ENCODE results near the gene FAM168B.

Gene FAM168B

GRCh38 chr2:131039908-131040660 is 53.2 kb downstream of the FAM168B start:
- peak; percentile 50 for DNase-seq (ENCODE audit: low spot score)

- DNase-seq (ENCODE audit: low spot score) = no peak
Observed at GRCh38 chr2:131039535-131039907, 53.7 kb downstream of the FAM168B start.

- DNase-seq (ENCODE audit: low spot score) = no peak
Observed at GRCh38 chr2:131039101-131039440, 54.2 kb downstream of the FAM168B start.

GRCh38 chr2:131038258-131039100 is 54.8 kb downstream of the FAM168B start:
- no peak for DNase-seq (ENCODE audit: low spot score)

GRCh38 chr2:131037398-131038257 is 55.6 kb downstream of the FAM168B start:
- no peak for DNase-seq (ENCODE audit: low spot score)

GRCh38 chr2:131036696-131037397 is 56.4 kb downstream of the FAM168B start:
- no peak for DNase-seq (ENCODE audit: low spot score)

- no peak for DNase-seq (ENCODE audit: low spot score)
Observed at GRCh38 chr2:131036269-131036668, 57.0 kb downstream of the FAM168B start.

GRCh38 chr2:131035826-131036231 is 57.4 kb downstream of the FAM168B start:
- DNase-seq (ENCODE audit: low spot score) = no peak

GRCh38 chr2:131035112-131035825 is 58.0 kb downstream of the FAM168B start:
- no peak for DNase-seq (ENCODE audit: low spot score)

GRCh38 chr2:131034122-131035051 is 58.9 kb downstream of the FAM168B start:
- DNase-seq (ENCODE audit: low spot score) = peak; percentile 46

- DNase-seq (ENCODE audit: low spot score) = no peak
Observed at GRCh38 chr2:131033786-131034121, 59.5 kb downstream of the FAM168B start.

GRCh38 chr2:131032393-131032836 is 60.8 kb downstream of the FAM168B start:
- no peak for DNase-seq (ENCODE audit: low spot score)

- no peak for DNase-seq (ENCODE audit: low spot score)
Observed at GRCh38 chr2:131031875-131032274, 61.4 kb downstream of the FAM168B start.

- DNase-seq (ENCODE audit: low spot score) = no peak
Observed at GRCh38 chr2:131031431-131031841, 61.8 kb downstream of the FAM168B start.

- DNase-seq (ENCODE audit: low spot score) = no peak
Observed at GRCh38 chr2:131030478-131030971, 62.7 kb downstream of the FAM168B start.

GRCh38 chr2:131029812-131030211 is 63.4 kb downstream of the FAM168B start:
- DNase-seq (ENCODE audit: low spot score) = no peak

GRCh38 chr2:131027566-131028528 is 65.4 kb downstream of the FAM168B start:
- DNase-seq (ENCODE audit: low spot score) = no peak

- no peak for DNase-seq (ENCODE audit: low spot score)
Observed at GRCh38 chr2:131026919-131027318, 66.3 kb downstream of the FAM168B start.

GRCh38 chr2:131023758-131024157 is 69.5 kb downstream of the FAM168B start:
- DNase-seq (ENCODE audit: low spot score) = no peak
